Fibroblast of lung (primary cell): Measurements from ENCODE around the gene PRDM16. TPM values are rescaled to one million over a fixed set of nuclear protein-coding genes. Genes with fewer than 3 reads are reported as not detected.

Experiments used
- DNase-seq, 2 donors: peaks; one replicate each; pipeline versions ENCODE4 v3.0.0 to v3.0.0-alpha.2; 2010; ENCODE audit warnings: low read depth in 2 of 2
- H2AFZ ChIP-seq: 2 replicates; pipeline ENCODE4 v1.5.1; 2012; ENCODE audit warnings: low read length, control low read depth, inconsistent platforms
- H3K27ac ChIP-seq: 2 replicates; pipeline ENCODE4 v1.5.1; 2011; ENCODE audit warnings: low read length, control low read depth; ENCODE audit not compliant: insufficient read depth
- H3K27me3 ChIP-seq: 2 replicates; pipeline ENCODE4 v1.5.1; 2011; ENCODE audit warnings: mild to moderate bottlenecking, low read length; ENCODE audit not compliant: control insufficient read depth, insufficient read depth
- H3K36me3 ChIP-seq: 2 replicates; pipeline ENCODE4 v1.5.1; 2011; ENCODE audit warnings: low read length; ENCODE audit not compliant: control insufficient read depth, insufficient read depth
- H3K4me1 ChIP-seq: 2 replicates; pipeline ENCODE4 v1.5.1; 2011; ENCODE audit warnings: low read length; ENCODE audit not compliant: control insufficient read depth, insufficient read depth; ENCODE audit errors: extremely low read depth
- H3K4me2 ChIP-seq: 2 replicates; pipeline ENCODE4 v1.5.1; 2011; ENCODE audit warnings: low read length, control low read depth; ENCODE audit not compliant: insufficient read depth; ENCODE audit errors: extremely low read depth
- H3K4me3 ChIP-seq, 4 experiments: fragments of 200-600 bp in 1 of 4; sonication (generic) in 1 of 4; replicated peaks in 1 of 4; 2 replicates each; pipeline ENCODE4 v1.5.1; 2011 to 2016; ENCODE audit warnings: low read length in 4 of 4, low read depth in 3 of 4, mild to moderate bottlenecking in 3 of 4, control low read depth in 2 of 4, inconsistent platforms in 1 of 4, mixed read lengths in 1 of 4; ENCODE audit not compliant: insufficient read depth in 1 of 4; ENCODE audit errors: control extremely low read depth in 1 of 4
- H3K79me2 ChIP-seq: 2 replicates; pipeline ENCODE4 v1.5.1; 2012; ENCODE audit warnings: mild to moderate bottlenecking, low read length, inconsistent platforms; ENCODE audit not compliant: control insufficient read depth, insufficient read depth
- H3K9ac ChIP-seq: 2 replicates; pipeline ENCODE4 v1.5.1; 2011; ENCODE audit warnings: mild to moderate bottlenecking, low read length, control low read depth; ENCODE audit not compliant: insufficient read depth
- H3K9me3 ChIP-seq: 2 replicates; pipeline ENCODE4 v1.5.1; 2012; ENCODE audit warnings: low read depth, low read length; ENCODE audit not compliant: control insufficient read depth, insufficient read depth
- H4K20me1 ChIP-seq: 2 replicates; pipeline ENCODE4 v1.5.1; 2011; ENCODE audit warnings: low read length; ENCODE audit not compliant: control insufficient read depth, insufficient read depth; ENCODE audit errors: extremely low read depth
- EZH2 ChIP-seq: IDR thresholded peaks from 2 replicates; pipeline ENCODE4 v1.5.1; 2012; ENCODE audit warnings: low read length, control low read depth, mild to moderate bottlenecking; ENCODE audit errors: missing control alignments
- polyA plus RNA-seq, 2 donors: library from polyadenylated mRNA; depleted of rRNA in 1 of 2; stranded (reverse) in 1 of 2; unstranded in 1 of 2; fragments of >200 nt; gene quantifications; 2 replicates each; pipeline ENCODE4 v1.2.1, GENCODE V29; 2011 to 2012; ENCODE audit warnings: missing spikeins in 1 of 2
- total RNA-seq: library from RNA; depleted of rRNA; stranded (reverse); fragments of >200 nt; gene quantifications from 2 replicates; pipeline ENCODE4 v1.2.1, GENCODE V29; 2014
- TF ChIP-seq, protein P1 (sequence below), 2 donors: IDR thresholded peaks in 1 of 2; conservative IDR thresholded peaks in 1 of 2; 1 replicate in 1 of 2; 2 replicates in 1 of 2; pipeline ENCODE4 v1.5.1; 2011 to 2012; ENCODE audit warnings: low read length in 2 of 2, control low read depth in 1 of 2, inconsistent platforms in 1 of 2, low read depth in 1 of 2, mild to moderate bottlenecking in 1 of 2

PRDM16 gene
- total and polyA plus RNA-seq, 2 donors (not counting 1 experiment from before 2014, with no cell fraction given): 0.30 to 1.8 TPM

DNA sequence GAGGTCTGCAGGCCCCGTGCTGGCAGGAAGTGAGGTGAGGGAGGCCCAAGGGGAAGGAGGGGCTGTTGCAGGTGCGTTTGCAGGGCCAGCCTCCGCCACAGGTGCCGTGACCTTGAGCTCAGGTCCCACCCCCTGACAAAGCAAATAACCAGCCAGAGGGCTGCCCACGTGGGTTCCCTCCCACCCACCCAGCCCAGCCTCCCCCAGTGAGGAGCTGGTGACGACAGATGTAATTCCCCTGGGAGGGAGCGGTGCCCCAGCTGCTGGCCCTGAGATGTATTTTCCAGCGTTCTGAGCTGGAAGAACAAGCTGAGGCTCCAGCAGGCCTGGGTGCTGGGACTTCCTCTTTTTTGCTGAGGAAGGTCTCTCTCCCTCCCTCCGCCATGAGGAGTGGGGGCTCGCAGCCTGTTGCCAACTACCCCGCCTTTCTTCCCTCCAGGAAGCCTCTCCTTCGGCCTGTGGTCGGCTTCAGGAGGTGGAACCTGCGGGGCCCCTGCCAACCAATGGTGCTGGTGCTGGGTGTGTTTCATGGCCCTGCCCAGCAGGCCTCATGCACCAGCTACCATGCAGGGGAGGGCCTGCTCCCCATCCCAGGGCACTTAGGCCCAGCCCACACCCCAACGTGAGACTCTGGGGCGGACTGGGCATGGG lies 153.2 kb downstream of the PRDM16 start:
- Histone ChIP-seq H3K4me1 (no peaks in the 10 kb centered on the region), H3K9me3 (no peaks in the 10 kb centered on the region), H3K79me2 (no peaks in the 10 kb centered on the region), H4K20me1 (no peaks in the 10 kb centered on the region), H3K4me3 (no peak overlapping the region), H3K9ac (no peak overlapping the region), H3K27ac (no peak overlapping the region), H2AFZ (no peak overlapping the region), H3K27me3 (no peaks in the 10 kb centered on the region), H3K4me2 (no peak overlapping the region), H3K36me3 (no peaks in the 10 kb centered on the region)
- TF ChIP-seq, protein P1, sequence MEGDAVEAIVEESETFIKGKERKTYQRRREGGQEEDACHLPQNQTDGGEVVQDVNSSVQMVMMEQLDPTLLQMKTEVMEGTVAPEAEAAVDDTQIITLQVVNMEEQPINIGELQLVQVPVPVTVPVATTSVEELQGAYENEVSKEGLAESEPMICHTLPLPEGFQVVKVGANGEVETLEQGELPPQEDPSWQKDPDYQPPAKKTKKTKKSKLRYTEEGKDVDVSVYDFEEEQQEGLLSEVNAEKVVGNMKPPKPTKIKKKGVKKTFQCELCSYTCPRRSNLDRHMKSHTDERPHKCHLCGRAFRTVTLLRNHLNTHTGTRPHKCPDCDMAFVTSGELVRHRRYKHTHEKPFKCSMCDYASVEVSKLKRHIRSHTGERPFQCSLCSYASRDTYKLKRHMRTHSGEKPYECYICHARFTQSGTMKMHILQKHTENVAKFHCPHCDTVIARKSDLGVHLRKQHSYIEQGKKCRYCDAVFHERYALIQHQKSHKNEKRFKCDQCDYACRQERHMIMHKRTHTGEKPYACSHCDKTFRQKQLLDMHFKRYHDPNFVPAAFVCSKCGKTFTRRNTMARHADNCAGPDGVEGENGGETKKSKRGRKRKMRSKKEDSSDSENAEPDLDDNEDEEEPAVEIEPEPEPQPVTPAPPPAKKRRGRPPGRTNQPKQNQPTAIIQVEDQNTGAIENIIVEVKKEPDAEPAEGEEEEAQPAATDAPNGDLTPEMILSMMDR (conservative IDR thresholded peaks at IDR 0.05 in 1 of 2, IDR thresholded peaks at IDR 0.05 in 1 of 2; ENCODE audit: low read depth in 1 of 2, low read length in 2 of 2): no peak
- TF ChIP-seq EZH2: no peak
- DNase-seq: no peak

GRCh38 chr1:3225661-3226060 lies 156.7 kb downstream of the PRDM16 start:
- H2AFZ ChIP-seq: no peak overlapping the region
- peak; percentile 5 for TF ChIP-seq EZH2
- TF ChIP-seq, protein P1 (conservative IDR thresholded peaks at IDR 0.05 in 1 of 2, IDR thresholded peaks at IDR 0.05 in 1 of 2; ENCODE audit: low read depth in 1 of 2, low read length in 2 of 2): no peak
- H3K4me3 ChIP-seq: no peak overlapping the region
- no peaks in the 10 kb centered on the region for H3K27me3 ChIP-seq
- no peaks in the 10 kb centered on the region for H3K9me3 ChIP-seq
- no peak overlapping the region for H3K9ac ChIP-seq
- no peaks in the 10 kb centered on the region for H3K79me2 ChIP-seq
- no peak for DNase-seq
- no peaks in the 10 kb centered on the region for H3K36me3 ChIP-seq
- no peak overlapping the region for H3K4me2 ChIP-seq
- no peaks in the 10 kb centered on the region for H4K20me1 ChIP-seq
- no peak overlapping the region for H3K27ac ChIP-seq
- no peaks in the 10 kb centered on the region for H3K4me1 ChIP-seq

- Histone ChIP-seq H3K4me1 (no peaks in the 10 kb centered on the region), H2AFZ (no peak overlapping the region), H3K79me2 (no peaks in the 10 kb centered on the region), H3K4me2 (no peak overlapping the region), H3K9ac (no peak overlapping the region), H3K36me3 (no peaks in the 10 kb centered on the region), H3K4me3 (no peak overlapping the region), H3K27ac (no peak overlapping the region), H4K20me1 (no peaks in the 10 kb centered on the region), H3K9me3 (no peaks in the 10 kb centered on the region), H3K27me3 (no peaks in the 10 kb centered on the region)
- no peak for TF ChIP-seq EZH2
- TF ChIP-seq, protein P1 (conservative IDR thresholded peaks at IDR 0.05 in 1 of 2, IDR thresholded peaks at IDR 0.05 in 1 of 2; ENCODE audit: low read depth in 1 of 2, low read length in 2 of 2): no peak
- no peak for DNase-seq
Measured at GRCh38 chr1:3226191-3226590, 157.2 kb downstream of the PRDM16 start.
